Measurements from ENCODE around the gene VRTN.
A peak's percentile ranks its signal among the peaks of the same experiment; 100 is the strongest.
"Not testable (repeated sequence)": the region's sequence is repeated elsewhere in the genome, so short reads cannot be mapped to it uniquely, and the experiment has no call there.

VRTN gene

DNA sequence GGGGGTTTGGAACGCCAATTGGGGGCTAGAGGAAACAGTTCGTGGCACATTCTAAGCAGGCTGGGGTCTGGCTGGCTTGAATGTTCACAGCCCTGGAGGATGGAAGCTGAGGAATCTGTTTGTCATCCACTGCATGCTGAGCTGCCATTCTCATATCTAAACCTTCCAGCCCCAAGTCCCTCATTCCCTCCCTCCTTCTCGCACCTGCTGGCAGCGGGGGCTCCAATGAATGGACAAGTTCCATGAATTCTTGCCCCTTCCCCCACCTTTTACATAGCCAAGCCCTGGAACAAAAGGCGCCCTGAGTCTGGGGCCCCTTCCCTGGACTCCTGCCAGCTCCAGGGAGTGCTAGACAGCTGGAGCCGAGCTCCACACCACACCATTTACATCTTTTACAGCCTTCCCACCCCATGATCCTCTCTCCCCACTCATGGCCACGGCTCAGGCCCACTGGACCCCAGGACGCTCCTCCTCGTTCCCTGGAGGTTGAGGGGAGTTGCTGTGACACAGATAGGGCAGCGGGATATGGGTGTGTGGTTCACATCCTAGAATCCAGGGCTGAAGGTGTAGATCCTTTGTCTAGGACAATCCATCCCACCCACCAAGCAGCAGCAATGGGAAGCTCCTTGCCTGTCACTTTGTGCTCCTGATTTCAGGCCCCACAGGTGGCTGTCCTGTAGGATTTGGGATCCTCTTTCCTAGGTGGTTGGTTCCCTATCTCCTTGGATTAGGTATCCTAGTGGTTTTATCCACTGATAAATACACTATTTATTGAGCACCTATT lies 21.7 kb upstream of the VRTN start:
- TF ChIP-seq, protein P1, sequence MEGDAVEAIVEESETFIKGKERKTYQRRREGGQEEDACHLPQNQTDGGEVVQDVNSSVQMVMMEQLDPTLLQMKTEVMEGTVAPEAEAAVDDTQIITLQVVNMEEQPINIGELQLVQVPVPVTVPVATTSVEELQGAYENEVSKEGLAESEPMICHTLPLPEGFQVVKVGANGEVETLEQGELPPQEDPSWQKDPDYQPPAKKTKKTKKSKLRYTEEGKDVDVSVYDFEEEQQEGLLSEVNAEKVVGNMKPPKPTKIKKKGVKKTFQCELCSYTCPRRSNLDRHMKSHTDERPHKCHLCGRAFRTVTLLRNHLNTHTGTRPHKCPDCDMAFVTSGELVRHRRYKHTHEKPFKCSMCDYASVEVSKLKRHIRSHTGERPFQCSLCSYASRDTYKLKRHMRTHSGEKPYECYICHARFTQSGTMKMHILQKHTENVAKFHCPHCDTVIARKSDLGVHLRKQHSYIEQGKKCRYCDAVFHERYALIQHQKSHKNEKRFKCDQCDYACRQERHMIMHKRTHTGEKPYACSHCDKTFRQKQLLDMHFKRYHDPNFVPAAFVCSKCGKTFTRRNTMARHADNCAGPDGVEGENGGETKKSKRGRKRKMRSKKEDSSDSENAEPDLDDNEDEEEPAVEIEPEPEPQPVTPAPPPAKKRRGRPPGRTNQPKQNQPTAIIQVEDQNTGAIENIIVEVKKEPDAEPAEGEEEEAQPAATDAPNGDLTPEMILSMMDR (IDR thresholded peaks at IDR 0.05; ENCODE audit: low read length, missing control alignments) = no peak
- no peak overlapping the region for H3K4me3 ChIP-seq (replicated peaks; ENCODE audit: low read depth, low read length)
- no peak for DNase-seq (ENCODE audit: low read depth)

DNA sequence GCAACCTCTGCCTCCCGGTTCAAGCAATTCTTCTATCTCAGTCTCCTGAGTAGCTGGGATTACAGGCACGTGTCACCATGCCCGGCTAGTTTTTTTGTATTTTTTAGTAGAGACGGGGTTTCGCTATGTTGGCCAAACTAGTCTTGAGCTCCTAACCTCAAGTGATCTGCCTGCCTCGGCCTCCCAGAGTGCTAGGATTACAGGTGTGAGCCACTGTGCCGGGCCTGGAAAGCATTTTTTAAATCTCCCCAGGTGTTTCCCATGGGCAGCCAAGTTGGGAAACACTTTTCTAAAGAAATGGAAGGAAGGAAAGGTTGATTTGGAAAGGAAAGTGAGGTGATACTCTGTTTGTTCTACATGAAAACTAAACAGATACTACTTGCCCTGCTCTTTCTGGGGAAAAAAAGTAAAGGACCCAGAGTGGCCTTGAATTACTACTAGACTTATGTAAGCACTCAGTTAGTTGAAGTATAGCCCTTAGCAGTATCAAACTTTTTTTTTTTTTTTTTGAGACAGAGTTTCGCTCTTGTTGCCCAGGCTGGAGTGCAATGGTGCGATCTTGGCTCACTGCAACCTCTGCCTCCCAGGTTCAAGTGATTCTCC lies 18.2 kb upstream of the VRTN start:
- not testable (repeated sequence) for DNase-seq (ENCODE audit: low read depth); H3K4me3 ChIP-seq (replicated peaks; ENCODE audit: low read depth, low read length)

DNA sequence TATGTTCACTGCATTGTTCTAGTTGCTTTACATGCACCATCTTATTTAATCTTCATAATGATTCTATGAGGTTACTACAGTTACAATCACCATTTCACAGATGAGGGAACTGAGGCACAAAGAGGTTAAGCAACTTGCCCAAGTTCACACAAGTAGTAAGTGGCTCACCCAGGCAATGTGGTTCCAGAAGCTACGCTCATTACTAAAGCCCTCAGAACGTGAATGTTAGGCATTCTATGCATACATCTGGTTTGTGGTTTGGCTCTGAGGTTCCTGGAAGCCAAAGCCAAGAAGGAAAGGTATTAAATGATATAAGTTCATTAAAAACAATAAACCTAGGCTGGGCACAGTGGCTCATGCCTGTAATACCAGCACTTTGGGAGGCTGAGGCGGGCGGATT lies 14.4 kb upstream of the VRTN start:
- TF ChIP-seq, protein P1 (IDR thresholded peaks at IDR 0.05; ENCODE audit: low read length, missing control alignments) = no peak
- no peak overlapping the region for H3K4me3 ChIP-seq (replicated peaks; ENCODE audit: low read depth, low read length)
- peak; percentile 58 for DNase-seq (ENCODE audit: low read depth)

DNA sequence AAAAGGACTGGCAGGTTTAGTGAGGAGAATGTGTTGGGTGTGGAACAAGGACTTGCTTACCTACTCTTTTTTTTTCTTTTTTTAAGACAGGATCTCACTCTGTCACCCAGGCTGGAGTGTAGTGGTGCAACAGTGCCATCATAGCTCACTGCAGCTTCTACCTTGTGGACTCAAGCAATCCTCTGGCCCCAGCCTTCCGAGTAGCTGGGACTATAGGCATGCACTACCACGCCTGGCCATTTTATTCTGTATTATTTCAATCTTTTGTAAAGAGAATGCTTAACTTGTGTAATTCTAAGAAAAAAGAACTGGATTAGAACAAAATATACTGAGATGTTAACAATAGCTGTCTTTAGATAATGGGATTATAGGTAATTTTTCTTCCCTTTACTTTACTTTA lies 1.9 kb upstream of the VRTN start:
- no peak overlapping the region for H3K4me3 ChIP-seq (replicated peaks; ENCODE audit: low read depth, low read length)
- TF ChIP-seq, protein P1 (IDR thresholded peaks at IDR 0.05; ENCODE audit: low read length, missing control alignments) = no peak
- no peak for DNase-seq (ENCODE audit: low read depth)

DNA sequence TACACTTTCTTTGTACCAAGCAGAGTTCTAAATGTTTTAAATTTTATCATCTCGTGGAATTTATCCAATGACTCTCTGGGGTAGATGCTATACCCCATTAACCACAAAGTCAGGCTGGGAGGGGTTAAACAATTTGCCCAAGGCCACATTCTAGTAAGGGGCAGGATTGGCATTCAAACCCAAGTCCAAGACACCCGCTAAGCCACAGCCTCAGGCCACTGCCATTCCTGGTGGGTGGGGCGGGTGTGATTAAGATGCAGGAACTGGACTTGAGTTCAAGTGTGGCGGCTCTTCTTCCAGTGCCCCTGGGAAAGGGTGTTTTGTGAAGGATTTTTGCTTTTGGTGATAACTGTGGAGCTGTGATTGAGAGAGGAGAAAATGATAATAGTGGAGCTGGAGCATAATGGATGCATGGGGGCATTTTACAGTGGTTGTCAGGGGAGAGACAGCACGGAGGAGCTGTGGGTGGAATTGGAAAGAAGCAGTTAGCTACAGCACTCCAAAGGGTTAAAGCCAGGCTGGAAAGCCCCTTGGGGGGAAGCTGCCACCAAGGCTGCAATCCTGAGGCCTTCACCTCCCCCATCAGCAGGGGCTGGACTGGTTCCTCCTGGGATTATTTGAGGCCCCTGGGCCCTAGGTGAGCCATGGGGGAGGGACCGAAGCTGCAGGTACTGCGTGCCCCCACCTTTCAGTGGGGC lies 1.0 kb upstream of the VRTN start:
- no peak overlapping the region for H3K4me3 ChIP-seq (replicated peaks; ENCODE audit: low read depth, low read length)
- TF ChIP-seq, protein P1 (IDR thresholded peaks at IDR 0.05; ENCODE audit: low read length, missing control alignments) = no peak
- no peak for DNase-seq (ENCODE audit: low read depth)

DNA sequence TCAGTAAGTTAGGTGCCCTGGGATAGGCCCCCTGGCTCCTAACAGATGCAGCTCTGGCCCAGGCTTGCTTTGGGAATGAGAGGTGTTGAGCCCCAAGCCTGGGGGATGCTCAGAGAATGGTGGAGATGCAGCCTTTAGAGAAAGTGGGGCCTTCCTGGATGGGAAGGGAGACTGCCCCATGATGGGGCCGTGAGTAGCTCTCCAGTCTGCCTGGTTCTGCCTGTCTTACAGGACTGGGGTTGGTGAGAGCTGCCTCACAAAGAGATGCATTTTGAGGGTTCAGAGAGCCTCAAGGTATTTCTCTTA lies 523 bp upstream of the VRTN start:
- H3K4me3 ChIP-seq (replicated peaks; ENCODE audit: low read depth, low read length) = no peak overlapping the region
- no peak for DNase-seq (ENCODE audit: low read depth)
- TF ChIP-seq, protein P1 (IDR thresholded peaks at IDR 0.05; ENCODE audit: low read length, missing control alignments) = no peak

DNA sequence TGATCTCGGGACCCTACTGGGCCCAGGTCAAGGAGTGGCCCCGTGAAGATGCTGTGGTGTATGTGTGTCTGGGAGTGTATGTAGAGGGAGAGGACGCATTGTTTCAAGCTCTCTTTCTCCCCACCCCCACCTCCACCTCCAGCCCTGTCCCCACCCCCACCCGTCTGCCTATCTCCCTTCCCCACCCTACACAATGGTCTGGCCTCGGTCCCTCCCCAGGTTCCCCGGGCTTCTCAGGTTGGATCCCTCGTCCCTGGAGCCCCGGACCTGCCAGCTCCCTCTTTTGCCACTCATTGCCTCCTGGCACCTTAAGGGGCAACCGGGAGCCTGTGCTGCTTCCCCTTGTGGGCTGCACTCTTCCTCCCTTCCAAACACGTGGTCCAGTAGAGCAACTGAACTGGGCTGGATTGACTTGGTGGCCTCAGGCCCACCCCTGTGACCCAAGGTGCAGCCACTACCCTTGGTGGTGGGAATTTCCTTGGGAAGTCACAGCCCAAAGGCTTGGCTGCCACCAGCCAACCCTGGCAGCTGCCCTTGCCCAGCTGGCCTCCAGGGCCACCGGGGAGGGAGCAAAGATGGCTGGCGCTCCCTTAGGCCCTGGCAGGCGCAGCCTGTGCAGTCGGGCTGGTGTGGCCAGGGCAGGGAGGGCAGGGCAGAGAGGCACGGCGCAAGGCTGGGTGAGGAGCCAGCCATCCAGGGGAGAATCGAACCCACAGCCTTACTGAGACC lies 628 bp downstream of the VRTN start:
- H3K4me3 ChIP-seq (replicated peaks; ENCODE audit: low read depth, low read length) = no peak overlapping the region
- TF ChIP-seq, protein P1 (IDR thresholded peaks at IDR 0.05; ENCODE audit: low read length, missing control alignments) = no peak
- DNase-seq (ENCODE audit: low read depth) = no peak
